GM12878 (cell line): ENCODE measurements around the gene C17orf107. TPM values are rescaled to one million over a fixed set of nuclear protein-coding genes. Genes with fewer than 3 reads are reported as not detected.

Experiments
- ATAC-seq: fragments of 200-7000 bp; cut with Tn5 transposase; 3 replicates; pipeline ENCODE4 v1.9.1; 2020; ENCODE audit warnings: mild to moderate bottlenecking, moderate library complexity
- BruUV-seq: library from RNA; stranded (reverse); fragments of 400-500 nt; replicated peaks from 2 replicates; lab custom pipeline; 2021; lab: Mats Ljungman, UMichigan
- CTCF ChIA-PET: fragments of 300-600 bp; sonication (Branson Sonifier 250); formaldehyde crosslinking; extraction: SDS; loops from one replicate; lab custom pipeline; 2021; ENCODE audit warnings: inconsistent platforms; lab: Yijun Ruan, JAX
- POLR2A ChIA-PET: fragments of 350-600 bp; formaldehyde crosslinking; extraction: SDS; loops from one replicate; lab custom pipeline; 2021; ENCODE audit warnings: inconsistent platforms; lab: Charles Lee
- RAD21 ChIA-PET: fragments of 300-600 bp; sonication (Branson Sonifier 250); formaldehyde crosslinking; loops from one replicate; lab custom pipeline; 2023; ENCODE audit warnings: antibody characterized with exemption; ENCODE audit not compliant: unreplicated experiment; lab: Charles Lee
- SMC1A ChIA-PET: fragments of 300-600 bp; sonication (Branson Sonifier 250); formaldehyde crosslinking; loops from one replicate; lab custom pipeline; 2023; ENCODE audit not compliant: unreplicated experiment, uncharacterized antibody; lab: Charles Lee
- DNase-seq: peaks from one replicate; pipeline ENCODE4 v3.0.0-alpha.2; 2011; ENCODE audit warnings: low read depth, low spot score
- FAIRE-seq: peaks from 3 replicates; lab custom pipeline; 2011; peaks lifted over from hg19 to GRCh38; lab: Jason Lieb, UNC
- H2AFZ ChIP-seq: 2 replicates; pipeline ENCODE4 v1.6.0; 2011; ENCODE audit warnings: low read depth, low read length, control low read depth; ENCODE audit not compliant: control insufficient read depth
- H3K27ac ChIP-seq: 2 replicates; pipeline ENCODE4 v1.5.1; 2011; ENCODE audit warnings: control low read depth; ENCODE audit not compliant: control insufficient read depth, insufficient read depth
- H3K27me3 ChIP-seq, 2 experiments: replicated peaks in 1 of 2; 2 replicates each; pipeline versions ENCODE4 v1.6.0 to v1.6.1; 2011; ENCODE audit warnings: low read length in 1 of 2; ENCODE audit not compliant: control insufficient read depth in 2 of 2, insufficient read depth in 2 of 2
- H3K36me3 ChIP-seq, 2 experiments: 2 replicates each; pipeline ENCODE4 v1.5.1; 2011; ENCODE audit warnings: low read length in 1 of 2; ENCODE audit not compliant: control insufficient read depth in 2 of 2, insufficient read depth in 2 of 2
- H3K4me1 ChIP-seq: 2 replicates; pipeline ENCODE4 v1.6.1; 2011; ENCODE audit warnings: mild to moderate bottlenecking, low read length, moderate library complexity, mixed read lengths; ENCODE audit not compliant: control insufficient read depth, insufficient read depth
- H3K4me2 ChIP-seq: 2 replicates; pipeline ENCODE4 v1.6.0; 2011; ENCODE audit warnings: control low read depth; ENCODE audit not compliant: control insufficient read depth, insufficient read depth
- H3K4me3 ChIP-seq: fragments of 200-600 bp; sonication (generic); 2 replicates; pipeline ENCODE4 v1.5.1; 2016
- H3K79me2 ChIP-seq: 2 replicates; pipeline ENCODE4 v1.6.0; 2011; ENCODE audit warnings: low read length; ENCODE audit not compliant: control insufficient read depth, insufficient read depth
- H3K9ac ChIP-seq: 2 replicates; pipeline ENCODE4 v1.8.0; 2011; ENCODE audit warnings: low read length, control low read depth, mixed read lengths; ENCODE audit not compliant: control insufficient read depth, insufficient read depth
- H3K9me3 ChIP-seq: replicated peaks from 3 replicates; pipeline ENCODE4 v1.5.1; 2011; ENCODE audit warnings: mild to moderate bottlenecking, low read length; ENCODE audit not compliant: control insufficient read depth, insufficient read depth
- H4K20me1 ChIP-seq: 2 replicates; pipeline ENCODE4 v1.6.0; 2011; ENCODE audit not compliant: control insufficient read depth, insufficient read depth
- ATF2 ChIP-seq: IDR thresholded peaks from 2 replicates; pipeline ENCODE4 v1.6.1; 2012; ENCODE audit warnings: low read length, inconsistent platforms
- BHLHE40 ChIP-seq, 2 experiments: fragments of 450-650 bp in 1 of 2; IDR thresholded peaks; 2 replicates each; pipeline ENCODE4 v1.6.1; 2011 to 2017; ENCODE audit warnings: low read depth in 2 of 2, borderline replicate concordance in 1 of 2, improper control_type of control experiment in 1 of 2, low read length in 1 of 2, mild to moderate bottlenecking in 1 of 2
- CBFB ChIP-seq: IDR thresholded peaks from 2 replicates; pipeline ENCODE4 v1.6.1; 2016; ENCODE audit warnings: antibody characterized with exemption, low read depth
- E2F8 ChIP-seq: fragments of 450-650 bp; IDR thresholded peaks from 2 replicates; pipeline ENCODE4 v1.6.1; 2018; ENCODE audit warnings: mild to moderate bottlenecking, low read depth, moderate library complexity; ENCODE audit not compliant: partially characterized antibody
- NBN ChIP-seq: fragments of 450-650 bp; IDR thresholded peaks from 2 replicates; pipeline ENCODE4 v1.6.1; 2016
- NR2C1 ChIP-seq: fragments of 450-650 bp; IDR thresholded peaks from 2 replicates; pipeline ENCODE4 v1.6.1; 2017; ENCODE audit warnings: antibody characterized with exemption, mild to moderate bottlenecking, moderate library complexity
- POU2F2 ChIP-seq: IDR thresholded peaks from 3 replicates; pipeline ENCODE4 v1.6.1; 2011; ENCODE audit warnings: low read depth, mild to moderate bottlenecking, low read length, borderline replicate concordance
- SKIL ChIP-seq: fragments of 450-650 bp; IDR thresholded peaks from 2 replicates; pipeline ENCODE4 v1.6.1; 2017; ENCODE audit warnings: mild to moderate bottlenecking, low read depth, inconsistent platforms; ENCODE audit not compliant: poor library complexity, severe bottlenecking
- STAT1 ChIP-seq: fragments of 450-650 bp; conservative IDR thresholded peaks from 2 replicates; pipeline ENCODE4 v1.6.1; 2014; ENCODE audit warnings: antibody characterized with exemption, mild to moderate bottlenecking
- SUPT20H ChIP-seq: IDR thresholded peaks from 2 replicates; pipeline ENCODE4 v1.6.1; 2011; ENCODE audit warnings: low read depth, mild to moderate bottlenecking, low read length, moderate library complexity, borderline replicate concordance; ENCODE audit not compliant: control insufficient read depth
- TAF1 ChIP-seq: IDR thresholded peaks from 2 replicates; pipeline ENCODE4 v1.6.1; 2011; ENCODE audit warnings: mild to moderate bottlenecking, low read depth, low read length, borderline replicate concordance
- WRNIP1 ChIP-seq: IDR thresholded peaks from 2 replicates; pipeline ENCODE4 v1.6.1; 2011; ENCODE audit warnings: low read depth, low read length, improper control_type of control experiment, borderline replicate concordance
- ZSCAN29 ChIP-seq: fragments of 450-650 bp; IDR thresholded peaks from 2 replicates; pipeline ENCODE4 v1.6.1; 2017; ENCODE audit warnings: mild to moderate bottlenecking, moderate library complexity
- WGBS: methylation state at CpG from one replicate; pipeline ENCODE4 v1.1.6; 2016; ENCODE audit warnings: low lambda C conversion rate; ENCODE audit not compliant: insufficient replicate concordance, insufficient coverage; ENCODE audit errors: missing lambda C conversion rate; 5-methylcytosine and 5-hydroxymethylcytosine counted together
- in situ Hi-C: fragments of 300-500 bp; cut with MboI; formaldehyde crosslinking; loops from 9 replicates; pipeline ENCODE4 v1.14.3; 2018; ENCODE audit warnings: mixed read lengths
- intact Hi-C: fragments of 100-400 bp; cut with micrococcal nuclease; formaldehyde crosslinking; loops from one replicate; pipeline ENCODE4 v1.14.2; 2022; ENCODE audit not compliant: unreplicated experiment
- polyA plus RNA-seq, 11 experiments: library from polyadenylated mRNA; depleted of rRNA in 4 of 11; unstranded in 6 of 11; stranded (reverse) in 5 of 11; fragments of >200 nt; fragmentation: Nextera tagmentation in 4 of 11; fragmentation: Illumina TruSeq in 1 of 11; extraction: Ambion mirVana in 4 of 11; extraction: Trizol in 1 of 11; gene quantifications; 1 replicate in 1 of 11; 2 replicates in 10 of 11; pipeline versions ENCODE4 v1.2.1 to v1.2.3, GENCODE V29; 2011 to 2016; ENCODE audit warnings: inconsistent platforms in 2 of 11, missing spikeins in 2 of 11, low read depth in 1 of 11
- total RNA-seq, 4 experiments: library from RNA; depleted of rRNA in 3 of 4; stranded (reverse); fragments of >200 nt in 3 of 4; fragmentation: Illumina TruSeq in 1 of 4; extraction: Trizol in 1 of 4; gene quantifications; 2 replicates each; pipeline versions ENCODE4 v1.2.1 to v1.2.3, GENCODE V29; 2013 to 2021

The C17orf107 gene
- total and polyA plus RNA-seq, 10 of the 15 experiments (the other 5 are each of a cell fraction or from before 2014, with no cell fraction given) = 0.05 to 0.46 (median 0.11) TPM; not detected in 3

GRCh38 chr17:4939796-4940554 lies 40.6 kb downstream of the C17orf107 start, which contains the start of the genes RNF167 and SLC25A11:
Gene RNF167 (plus strand): TSS chr17:4940268. CDS start chr17:4940910, 642 bp downstream.
Gene SLC25A11 (minus strand): TSS chr17:4940046. CDS start chr17:4939910, 136 bp downstream.
- RAD21 ChIA-PET = interaction anchor here (0.8 to 2.8 kb wide), 11 partner anchors 8 to 384 kb away, joined by 3 to 31 read pairs (median 6); partner anchors contain the start of genes ARRB2, CHRNE, ENO3 and INCA1
- peak within 1 kb of the TSS; percentile 97 for H3K27ac ChIP-seq
- SMC1A ChIA-PET = interaction anchor here (0.7 to 4.5 kb wide), 14 partner anchors 12 to 316 kb away, joined by 3 to 38 read pairs (median 4); partner anchors contain the start of genes CAMTA2, CHRNE, ENO3 and SPAG7
- TF ChIP-seq E2F8 = peak; percentile 83
- TF ChIP-seq WRNIP1 = no peak
- TF ChIP-seq TAF1 = peak; percentile 85
- peak; percentile 95 to 99 for TF ChIP-seq BHLHE40 (IDR thresholded peaks at IDR 0.05; ENCODE audit: borderline replicate concordance in 1 of 2, low read depth in 2 of 2, low read length in 1 of 2)
- 0 out of 2 replicates have a peak, but pooled peaks have one; percentile 27 for TF ChIP-seq NR2C1
- TF ChIP-seq SKIL = peak; percentile 31
- TF ChIP-seq ATF2 = no peak
- TF ChIP-seq ZSCAN29 = 0 out of 2 replicates have a peak, but pooled peaks have one; percentile 52
- TF ChIP-seq STAT1 = 0 out of 2 replicates have a peak, but pooled peaks have one; percentile 35
- TF ChIP-seq POU2F2 = peak; percentile 62; the same call in 2 of the 3 replicates
- peak; percentile 66 for TF ChIP-seq NBN
- peak; percentile 99 for TF ChIP-seq CBFB
- TF ChIP-seq SUPT20H = no peak

More at GRCh38 chr17:4939796-4940554, 40.6 kb downstream of the C17orf107 start, which contains the start of the genes RNF167 and SLC25A11:
- DNase-seq (peak; percentile 100), ATAC-seq (peak; percentile 83), FAIRE-seq (peak; percentile 98)
- POLR2A ChIA-PET = interaction anchor here (0.6 to 17.5 kb wide), 18 partner anchors 9 to 1503 kb away, joined by 3 to 272 read pairs (median 4); partner anchors contain the start of genes CAMTA2, DERL2, ENO3 and INCA1
- no peaks in the 10 kb centered on the region for H3K9me3 ChIP-seq
- H3K79me2 ChIP-seq = peaks cover 67% of the 10 kb centered on the region
- BruUV-seq = no TSS peak
- peak within 1 kb of the TSS; percentile 92 for H3K4me3 ChIP-seq
- in situ Hi-C loops = no loop called here
- H3K36me3 ChIP-seq = peaks cover 12 to 25% of the 10 kb centered on the region in 2 experiments
- peak within 1 kb of the TSS; percentile 98 for H3K4me2 ChIP-seq
- H3K9ac ChIP-seq = peak within 1 kb of the TSS; percentile 98
- H3K4me1 ChIP-seq = peaks cover 41% of the 10 kb centered on the region
- WGBS = under 1% methylated on average over 66 of the region's 72 CpGs
- intact Hi-C loops = loop anchor here (5.0 kb wide), 1 partner anchor 297 kb away; no protein-coding TSS in a partner anchor
- CTCF ChIA-PET = interaction anchor here (1.1 to 3.5 kb wide), 10 partner anchors 11 to 207 kb away, joined by 3 to 28 read pairs (median 4); partner anchors contain the start of genes C17orf107, CHRNE, ENO3 and SPAG7
- peak within 1 kb of the TSS; percentile 77 for H2AFZ ChIP-seq
- H3K27me3 ChIP-seq = no peaks in the 10 kb centered on the region
- H4K20me1 ChIP-seq = no peaks in the 10 kb centered on the region; the same call in 1 of the 2 replicates
